Epithelial cell of prostate (primary cell): ENCODE data around the gene MYBPC3.

Experiments used
- DNase-seq: peaks from one replicate; pipeline ENCODE4 v3.0.0-alpha.2; 2011; ENCODE audit warnings: low read depth, low spot score
- H3K27ac ChIP-seq: fragments of 450-650 bp; 2 replicates; pipeline ENCODE4 v1.5.1; 2017; ENCODE audit warnings: mild to moderate bottlenecking

The MYBPC3 gene

GRCh38 chr11:47282462-47282861 lies 70.0 kb downstream of the MYBPC3 start:
- H3K27ac ChIP-seq = no peak overlapping the region
- no peak for DNase-seq
